Astrocyte of the spinal cord (primary cell): ENCODE results near the gene PLAAT4.
A peak's percentile ranks its signal among the peaks of the same experiment; 100 is the strongest.

Experiments used
- DNase-seq: peaks from one replicate; pipeline ENCODE4 v3.0.0; 2011; ENCODE audit warnings: low read depth, low spot score
- H3K4me3 ChIP-seq: 2 replicates; pipeline ENCODE4 v1.5.1; 2011; ENCODE audit warnings: low read depth, mild to moderate bottlenecking, low read length, moderate library complexity
- CTCF ChIP-seq: IDR thresholded peaks from 2 replicates; pipeline ENCODE4 v1.5.1; 2012; ENCODE audit warnings: low read depth, mild to moderate bottlenecking, low read length, inconsistent platforms
- in situ Hi-C: cut with HindIII; loops from 2 replicates; pipeline ENCODE4 v1.10.0; 2017; ENCODE audit warnings: low sequenced_read_pairs

PLAAT4 gene

GRCh38 chr11:63508745-63509144, 27.9 kb upstream of the PLAAT4 start:
- no peak for DNase-seq
- in situ Hi-C loops: no loop called here
- H3K4me3 ChIP-seq: no peak overlapping the region

GRCh38 chr11:63510360-63511047, 26.1 kb upstream of the PLAAT4 start:
- no peak for TF ChIP-seq CTCF
- no peak overlapping the region for H3K4me3 ChIP-seq
- in situ Hi-C loops: no loop called here
- peak; percentile 72 for DNase-seq

More at GRCh38 chr11:63508745-63509144, 27.9 kb upstream of the PLAAT4 start:
- TF ChIP-seq CTCF: no peak

- H3K4me3 ChIP-seq: no peak overlapping the region
- in situ Hi-C loops: no loop called here
- TF ChIP-seq CTCF: no peak
- DNase-seq: no peak
Observed at GRCh38 chr11:63511048-63511748, 25.4 kb upstream of the PLAAT4 start.

- DNase-seq: no peak
- TF ChIP-seq CTCF: no peak
- H3K4me3 ChIP-seq: no peak overlapping the region
- in situ Hi-C loops: no loop called here
Observed at GRCh38 chr11:63512816-63513215, 23.8 kb upstream of the PLAAT4 start.

- in situ Hi-C loops: no loop called here
- TF ChIP-seq CTCF: no peak
- DNase-seq: no peak
- no peak overlapping the region for H3K4me3 ChIP-seq
Observed at GRCh38 chr11:63516109-63516508, 20.5 kb upstream of the PLAAT4 start.

GRCh38 chr11:63517156-63517555, 19.5 kb upstream of the PLAAT4 start:
- in situ Hi-C loops: no loop called here
- H3K4me3 ChIP-seq: no peak overlapping the region
- DNase-seq: no peak
- no peak for TF ChIP-seq CTCF
